ENCODE measurements around the gene SRSF3.

Gene SRSF3

DNA sequence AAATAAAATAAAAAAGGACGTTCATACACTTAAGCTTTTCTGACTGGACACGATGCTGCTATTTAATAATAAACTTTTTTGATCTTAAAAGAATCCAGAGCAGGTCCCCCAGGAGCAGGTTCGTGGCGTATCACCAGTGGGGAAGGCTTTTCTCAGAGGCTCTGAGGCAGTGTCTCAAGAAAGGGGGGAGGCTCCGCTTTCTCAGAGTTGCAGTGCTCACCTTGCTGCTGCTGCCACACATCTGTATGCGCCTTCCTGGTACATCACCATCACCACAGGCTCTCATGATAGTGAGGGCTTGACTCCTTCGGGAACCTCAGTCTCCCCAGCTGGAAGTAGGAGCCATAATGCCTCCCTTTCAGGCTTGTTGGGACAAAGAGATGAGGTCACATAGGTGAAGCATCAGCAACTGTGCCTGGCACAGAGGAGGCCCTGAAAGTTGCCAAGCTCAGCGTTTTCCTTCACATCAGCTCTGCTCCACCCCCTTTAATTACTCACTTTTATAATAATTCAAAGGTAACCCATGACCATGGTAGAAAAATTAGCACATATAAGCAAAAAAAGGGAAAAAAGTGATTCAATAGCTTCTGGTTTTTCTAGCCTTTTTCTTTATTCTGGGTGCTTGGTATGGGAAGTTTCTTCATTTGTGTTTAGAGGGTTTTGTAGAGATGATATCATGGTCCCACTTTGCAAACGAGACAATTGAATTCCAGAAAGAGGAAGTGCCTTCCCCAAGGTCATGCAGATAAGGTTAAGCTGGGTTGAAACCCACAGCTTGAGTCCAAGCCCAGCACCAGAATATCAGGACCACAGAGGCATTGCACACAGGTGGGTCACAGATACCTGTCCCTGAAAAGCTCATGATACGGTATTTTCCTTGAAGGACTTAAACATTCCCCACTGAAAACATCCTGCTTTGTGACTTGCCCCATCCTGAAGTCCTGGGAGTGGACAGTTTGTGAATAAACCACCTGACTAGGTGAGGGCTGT lies 24.5 kb downstream of the SRSF3 start:
- FAIRE-seq (no peak), DNase-seq (ENCODE audit: insufficient read length, low spot score) (no peak)

GRCh38 chr6:36621371-36621855 lies 27.3 kb downstream of the SRSF3 start:
- FAIRE-seq (no peak), DNase-seq (ENCODE audit: insufficient read length, low spot score) (no peak)

- FAIRE-seq, result no peak
Measured at GRCh38 chr6:36622901-36623546, 28.9 kb downstream of the SRSF3 start.

DNA sequence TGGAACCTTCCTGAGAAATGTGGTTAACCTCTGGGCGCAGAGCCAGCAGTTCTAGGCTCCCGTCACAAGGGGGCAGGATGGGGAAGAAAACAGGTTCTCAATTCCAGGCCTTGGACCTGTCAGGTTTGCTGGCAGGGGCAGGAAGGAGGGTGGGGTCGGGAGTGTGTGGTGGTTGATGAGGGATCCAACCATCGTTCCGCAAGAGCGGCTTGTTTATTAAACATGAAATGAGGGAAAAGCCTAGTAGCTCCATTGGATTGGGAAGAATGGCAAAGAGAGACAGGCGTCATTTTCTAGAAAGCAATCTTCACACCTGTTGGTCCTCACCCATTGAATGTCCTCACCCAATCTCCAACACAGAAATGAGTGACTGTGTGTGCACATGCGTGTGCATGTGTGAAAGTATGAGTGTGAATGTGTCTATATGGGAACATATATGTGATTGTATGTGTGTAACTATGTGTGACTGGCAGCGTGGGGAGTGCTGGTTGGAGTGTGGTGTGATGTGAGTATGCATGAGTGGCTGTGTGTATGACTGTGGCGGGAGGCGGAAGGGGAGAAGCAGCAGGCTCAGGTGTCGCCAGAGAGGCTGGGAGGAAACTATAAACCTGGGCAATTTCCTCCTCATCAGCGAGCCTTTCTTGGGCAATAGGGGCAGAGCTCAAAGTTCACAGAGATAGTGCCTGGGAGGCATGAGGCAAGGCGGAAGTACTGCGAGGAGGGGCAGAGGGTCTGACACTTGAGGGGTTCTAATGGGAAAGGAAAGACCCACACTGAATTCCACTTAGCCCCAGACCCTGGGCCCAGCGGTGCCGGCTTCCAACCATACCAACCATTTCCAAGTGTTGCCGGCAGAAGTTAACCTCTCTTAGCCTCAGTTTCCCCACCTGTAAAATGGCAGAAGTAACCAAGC lies 29.6 kb downstream of the SRSF3 start:
- FAIRE-seq (peak; percentile 85), DNase-seq (ENCODE audit: insufficient read length, low spot score) (peak; percentile 86)

More at GRCh38 chr6:36622901-36623546, 28.9 kb downstream of the SRSF3 start:
- DNase-seq (ENCODE audit: insufficient read length, low spot score), result no peak

DNA sequence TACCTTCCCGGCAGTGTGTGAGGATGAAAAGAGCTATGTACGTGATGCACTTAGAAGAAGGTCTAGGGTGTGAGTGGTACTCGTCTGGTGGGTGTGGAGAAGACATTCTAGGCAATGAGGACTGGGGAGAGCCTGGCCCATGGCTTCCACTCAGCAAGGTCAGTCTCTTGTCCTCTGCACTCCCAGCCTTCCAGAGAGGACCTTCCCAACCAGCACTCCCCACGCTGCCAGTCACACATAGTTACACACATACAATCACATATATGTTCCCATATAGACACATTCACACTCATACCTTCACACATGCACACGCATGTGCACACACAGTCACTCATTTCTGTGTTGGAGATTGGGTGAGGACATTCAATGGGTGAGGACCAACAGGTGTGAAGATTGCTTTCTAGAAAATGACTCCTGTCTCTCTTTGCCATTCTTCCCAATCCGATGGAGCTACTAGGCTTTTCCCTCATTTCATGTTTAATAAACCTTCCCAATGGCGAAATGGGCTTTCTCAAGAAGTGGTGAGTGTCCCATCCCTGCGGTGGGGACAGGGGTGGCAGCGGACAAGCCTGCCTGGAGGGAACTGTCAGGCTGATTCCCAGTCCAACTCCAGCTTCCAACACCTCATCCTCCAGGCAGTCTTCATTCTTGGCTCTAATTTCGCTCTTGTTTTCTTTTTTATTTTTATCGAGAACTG lies 30.4 kb downstream of the SRSF3 start:
- FAIRE-seq (peak; percentile 89), DNase-seq (ENCODE audit: insufficient read length, low spot score) (no peak)

DNA sequence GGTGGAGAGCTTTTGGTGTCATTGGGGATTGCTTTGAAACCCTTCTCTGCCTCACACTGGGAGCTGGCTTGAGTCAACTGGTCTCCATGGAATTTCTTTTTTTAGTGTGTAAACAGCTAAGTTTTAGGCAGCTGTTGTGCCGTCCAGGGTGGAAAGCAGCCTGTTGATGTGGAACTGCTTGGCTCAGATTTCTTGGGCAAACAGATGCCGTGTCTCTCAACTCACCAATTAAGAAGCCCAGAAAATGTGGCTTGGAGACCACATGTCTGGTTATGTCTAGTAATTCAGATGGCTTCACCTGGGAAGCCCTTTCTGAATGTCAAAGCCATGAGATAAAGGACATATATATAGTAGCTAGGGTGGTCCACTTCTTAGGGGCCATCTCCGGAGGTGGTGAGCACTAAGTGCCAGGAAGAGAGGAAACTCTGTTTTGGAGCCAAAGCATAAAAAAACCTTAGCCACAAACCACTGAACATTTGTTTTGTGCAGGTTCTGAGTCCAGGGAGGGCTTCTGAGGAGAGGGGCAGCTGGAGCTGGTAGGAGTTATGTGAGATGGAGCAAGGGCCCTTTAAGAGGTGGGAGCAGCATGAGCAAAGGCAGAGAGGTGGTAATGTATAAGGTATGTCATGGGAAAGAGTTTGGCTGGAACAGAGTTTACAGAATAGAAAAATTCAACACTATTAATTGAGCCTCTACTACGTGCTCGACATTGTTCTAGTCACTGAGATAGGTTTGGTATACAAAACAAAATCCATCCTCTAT lies 31.2 kb downstream of the SRSF3 start:
- no peak for FAIRE-seq
- DNase-seq (ENCODE audit: insufficient read length, low spot score), result no peak

GRCh38 chr6:36626636-36627035 lies 32.5 kb downstream of the SRSF3 start:
- FAIRE-seq (no peak), DNase-seq (ENCODE audit: insufficient read length, low spot score) (no peak)

DNA sequence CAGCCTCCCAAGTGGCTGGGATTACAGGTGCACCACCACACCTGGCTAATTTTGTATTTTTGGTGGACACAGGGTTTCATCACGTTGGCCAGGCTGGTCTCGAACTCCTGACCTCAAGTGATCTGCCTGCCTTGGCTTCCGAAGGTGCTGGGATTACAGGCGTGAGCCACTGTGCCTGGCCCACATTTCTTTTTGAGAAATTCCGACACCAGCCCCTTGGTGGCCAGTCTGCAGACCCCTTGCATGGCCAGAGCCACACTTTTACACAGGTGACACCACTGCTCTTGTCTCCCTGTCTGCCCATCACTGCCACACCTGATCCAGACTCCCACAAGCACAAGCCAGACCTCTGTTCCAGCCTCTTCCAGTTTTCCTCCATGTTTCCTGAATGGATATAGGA lies 33.0 kb downstream of the SRSF3 start:
- DNase-seq (ENCODE audit: insufficient read length, low spot score), result no peak
- no peak for FAIRE-seq

GRCh38 chr6:36627801-36628246 lies 33.7 kb downstream of the SRSF3 start:
- DNase-seq (ENCODE audit: insufficient read length, low spot score) (no peak), FAIRE-seq (no peak)

- FAIRE-seq, result no peak
Measured at GRCh38 chr6:36629784-36630183, 35.6 kb downstream of the SRSF3 start.

DNA sequence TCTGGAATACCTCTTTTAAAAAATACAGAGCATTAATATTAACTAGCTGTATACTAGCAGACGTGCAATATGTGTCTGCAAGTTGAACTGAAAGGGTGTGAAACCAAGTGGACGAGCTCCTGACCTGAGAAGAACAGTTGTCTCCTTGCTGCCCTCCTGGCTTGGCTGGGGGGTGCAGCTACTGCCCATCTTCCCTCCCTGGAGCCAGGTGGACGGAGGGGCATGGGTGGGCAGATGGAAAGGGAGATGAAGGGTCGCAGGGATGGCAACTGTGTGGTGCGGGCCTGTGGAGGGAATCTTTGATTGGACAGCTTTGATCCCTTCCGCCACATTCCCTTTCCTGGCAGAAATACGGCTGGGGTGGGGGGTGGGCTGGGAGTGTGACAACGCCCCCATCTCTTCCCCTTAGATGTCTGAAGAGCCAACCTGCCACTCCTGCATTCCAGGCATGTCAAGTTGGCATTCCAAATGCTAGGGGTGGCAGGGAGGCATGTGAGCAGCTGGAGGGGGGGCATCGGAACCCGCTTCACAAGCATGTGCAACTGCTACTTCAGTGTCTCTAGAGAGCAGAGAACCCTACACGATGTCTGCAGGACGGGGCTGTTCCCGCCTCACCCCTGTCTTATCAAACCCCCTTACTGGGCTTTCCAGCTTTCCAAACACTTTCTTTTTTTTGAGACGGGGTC lies 37.3 kb downstream of the SRSF3 start:
- FAIRE-seq (no peak), DNase-seq (ENCODE audit: insufficient read length, low spot score) (no peak)

More at GRCh38 chr6:36629784-36630183, 35.6 kb downstream of the SRSF3 start:
- no peak for DNase-seq (ENCODE audit: insufficient read length, low spot score)

DNA sequence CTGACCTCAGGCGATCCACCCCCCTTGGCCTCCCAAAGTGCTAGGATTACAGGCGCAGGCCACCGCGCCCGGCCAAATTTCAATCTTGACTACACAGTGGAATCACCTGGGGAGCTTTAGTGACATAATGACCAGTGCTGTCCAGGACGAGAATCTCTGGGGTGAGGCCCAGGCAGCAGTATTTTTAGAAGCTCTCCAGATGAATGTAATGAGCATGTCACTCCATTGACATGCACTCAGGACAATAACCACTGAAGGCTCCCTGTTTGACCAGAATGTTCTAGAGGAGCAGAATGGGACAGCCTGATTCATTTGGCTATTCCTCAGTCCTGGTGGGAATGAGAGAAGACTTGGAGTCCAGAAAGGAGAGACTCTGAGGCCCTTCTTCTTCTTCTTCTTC lies 39.2 kb downstream of the SRSF3 start:
- DNase-seq (ENCODE audit: insufficient read length, low spot score) (no peak), FAIRE-seq (no peak)

DNA sequence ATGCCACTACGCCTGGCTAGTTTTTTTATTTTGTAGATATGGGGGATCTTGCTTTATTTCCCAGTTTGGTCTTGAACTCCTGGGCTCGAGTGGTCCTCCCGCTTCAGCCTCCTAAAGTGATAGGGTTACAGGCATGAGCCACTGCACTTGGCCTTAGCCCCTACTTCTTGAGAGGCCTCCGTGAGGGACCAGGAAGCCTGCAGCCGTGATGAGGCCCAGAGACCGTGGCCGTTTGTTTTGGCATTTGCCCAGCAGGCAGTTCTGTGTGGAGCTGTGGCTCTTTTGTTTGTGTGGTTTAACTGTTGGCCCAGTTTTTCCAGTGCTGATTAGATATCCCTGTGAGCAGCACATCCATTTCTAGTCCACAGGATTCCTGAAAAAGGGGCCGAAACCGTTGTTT lies 39.8 kb downstream of the SRSF3 start:
- no peak for FAIRE-seq
- DNase-seq (ENCODE audit: insufficient read length, low spot score), result no peak

- DNase-seq (ENCODE audit: insufficient read length, low spot score) (no peak), FAIRE-seq (no peak)
Measured at GRCh38 chr6:36634317-36635108, 40.4 kb downstream of the SRSF3 start.

GRCh38 chr6:36636283-36636682 lies 42.1 kb downstream of the SRSF3 start:
- no peak for FAIRE-seq

GRCh38 chr6:36636687-36637418 lies 42.7 kb downstream of the SRSF3 start:
- no peak for FAIRE-seq
- no peak for DNase-seq (ENCODE audit: insufficient read length, low spot score)

More at GRCh38 chr6:36636283-36636682, 42.1 kb downstream of the SRSF3 start:
- no peak for DNase-seq (ENCODE audit: insufficient read length, low spot score)

DNA sequence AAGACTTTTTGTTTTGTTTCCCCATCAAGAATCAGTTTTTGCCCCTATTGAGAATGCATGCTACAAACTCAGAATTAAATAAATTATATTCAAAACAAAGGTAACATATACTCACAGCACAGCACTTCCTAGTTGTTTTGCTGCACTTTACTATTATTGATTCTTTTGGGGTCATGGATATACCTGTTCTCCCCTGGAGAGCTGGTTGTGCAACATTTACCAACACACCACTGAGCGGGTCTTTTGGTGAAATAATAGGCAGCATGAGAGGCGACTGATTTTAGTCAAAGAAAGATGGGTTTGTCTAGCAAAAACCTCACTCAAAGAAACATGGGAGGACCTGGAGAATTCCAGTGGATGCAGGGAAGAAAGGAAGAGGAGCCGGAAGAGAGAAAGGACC lies 44.4 kb downstream of the SRSF3 start:
- no peak for FAIRE-seq
- DNase-seq (ENCODE audit: insufficient read length, low spot score), result no peak
